HG03432 (cell line): ENCODE measurements around the gene QRSL1.
"Not testable (repeated sequence)": the region's sequence is repeated elsewhere in the genome, so short reads cannot be mapped to it uniquely, and the experiment has no call there.

Source experiments
- ATAC-seq: cut with Tn5 transposase; IDR thresholded peaks from one replicate; pipeline ENCODE4 v1.9.1; 2021; ENCODE audit warnings: mild to moderate bottlenecking, moderate library complexity; ENCODE audit not compliant: unreplicated experiment

Gene QRSL1

DNA sequence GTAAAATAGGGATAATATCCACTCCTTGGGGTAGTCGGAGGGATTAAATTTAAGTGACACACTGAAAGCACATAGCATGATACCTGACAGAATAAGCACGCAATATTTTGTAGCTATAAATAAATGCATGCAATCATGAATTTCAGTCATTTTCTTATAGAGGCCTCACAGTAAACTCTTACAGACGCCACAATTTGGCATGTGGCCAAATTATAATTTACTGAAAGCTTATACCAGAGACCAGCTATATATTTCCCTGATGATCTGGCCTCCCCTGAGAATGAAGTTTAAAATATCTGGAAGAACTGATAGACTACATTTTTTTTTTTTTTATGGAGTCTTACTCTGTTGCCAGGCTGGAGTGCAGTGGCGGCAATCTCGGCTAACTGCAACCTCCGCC, 40.9 kb downstream of the QRSL1 start:
- ATAC-seq: no peak

GRCh38 chr6:106671651-106672050, 42.3 kb downstream of the QRSL1 start:
- no peak for ATAC-seq

- no peak for ATAC-seq
These were observed 45.3 kb downstream of the QRSL1 start for GRCh38 chr6:106674541-106675229.

DNA sequence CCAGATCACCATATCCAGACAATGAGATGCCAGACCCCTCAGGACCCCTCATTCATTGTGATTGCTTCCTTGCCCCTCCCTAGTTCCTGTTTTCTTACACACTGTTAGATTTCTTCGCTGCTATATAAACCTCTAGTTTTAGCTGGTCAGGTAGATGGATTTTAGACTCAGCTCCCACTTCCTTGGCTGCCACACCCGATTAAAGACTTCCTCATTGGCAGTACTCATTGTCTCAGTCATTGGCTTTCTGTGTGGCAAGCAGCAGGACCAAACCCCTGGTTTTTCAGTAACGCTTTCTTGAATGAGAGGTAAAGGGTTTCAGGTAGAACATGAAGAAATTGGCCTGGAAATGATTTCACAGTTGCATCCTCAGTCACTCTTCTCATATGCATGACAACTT, 47.9 kb downstream of the QRSL1 start:
- ATAC-seq: no peak

- no peak for ATAC-seq
These were observed 54.6 kb downstream of the QRSL1 start for GRCh38 chr6:106684011-106684410.

DNA sequence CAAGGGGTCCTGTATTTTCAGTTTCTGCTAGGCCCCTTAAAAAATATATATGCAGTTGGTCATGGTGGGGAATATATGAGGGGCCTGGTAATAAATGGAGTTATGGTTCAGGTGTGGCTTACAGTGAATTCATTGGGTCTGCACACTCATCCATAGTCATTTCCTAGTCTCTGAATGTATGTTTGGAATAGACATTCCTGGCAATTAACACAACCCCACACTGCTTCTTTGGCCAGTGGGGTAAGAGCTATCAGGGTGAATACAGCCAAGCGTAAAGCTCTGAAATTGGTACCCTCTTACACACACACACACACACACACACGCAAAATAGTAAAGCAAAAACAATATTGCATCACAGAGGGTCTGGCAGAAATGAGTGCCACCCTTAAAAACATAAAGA, 56.5 kb downstream of the QRSL1 start:
- ATAC-seq: no peak

DNA sequence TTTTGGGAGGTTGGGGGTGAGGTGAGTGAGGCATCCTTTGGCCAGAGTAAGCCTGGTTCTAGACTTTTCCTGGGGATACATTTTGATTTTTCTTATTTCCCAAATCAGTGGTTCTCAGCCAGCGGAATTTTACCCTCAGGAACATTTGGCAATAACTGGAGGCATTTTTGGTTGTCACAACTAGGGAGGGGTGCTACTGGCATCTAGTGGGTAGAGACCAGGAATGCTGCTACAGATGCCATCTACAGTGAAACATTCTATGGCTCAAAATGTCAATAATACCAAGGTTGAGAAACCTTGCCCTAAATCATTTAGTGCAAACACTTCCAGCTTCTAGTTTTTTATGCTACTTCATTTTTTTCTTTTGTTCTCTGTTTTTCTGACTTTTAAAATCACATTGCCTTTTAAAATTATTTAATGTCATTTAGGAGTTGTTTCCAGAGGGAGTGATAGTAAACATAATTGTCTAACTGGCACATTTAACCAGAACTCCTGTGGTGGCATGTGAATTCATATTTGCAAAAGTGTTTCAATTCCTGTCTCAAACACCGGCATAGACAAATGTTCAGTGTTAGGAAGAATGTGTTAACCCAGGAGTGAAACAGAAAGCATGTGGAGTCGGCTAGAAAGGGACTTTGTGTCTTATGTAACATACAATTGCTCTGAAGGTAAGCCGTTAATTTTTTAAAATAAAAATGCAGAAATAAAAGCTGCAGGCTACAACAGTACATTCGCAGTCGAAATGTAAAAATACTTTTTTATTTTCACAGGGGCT, 59.0 kb downstream of the QRSL1 start:
- no peak for ATAC-seq

GRCh38 chr6:106692112-106692818, 62.9 kb downstream of the QRSL1 start:
- no peak for ATAC-seq

DNA sequence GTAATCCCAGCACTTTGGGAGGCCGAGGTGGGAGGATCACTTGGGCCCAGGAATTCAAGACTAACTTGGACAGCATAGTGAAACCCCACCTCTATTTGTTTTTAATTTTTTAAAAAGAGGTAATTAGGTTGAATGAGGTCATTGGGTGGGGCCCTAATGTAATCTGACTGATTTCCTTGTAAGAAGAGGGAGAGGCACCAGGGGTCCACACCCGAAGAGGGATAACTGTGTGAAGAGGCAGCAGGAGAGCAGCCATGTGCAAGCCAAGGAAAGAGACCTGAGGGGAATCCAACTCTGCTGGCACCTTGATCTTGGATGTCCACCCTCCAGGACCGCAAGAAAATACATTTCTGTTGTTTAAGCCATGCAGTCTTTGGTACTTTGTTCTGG, 63.4 kb downstream of the QRSL1 start:
- no peak for ATAC-seq

GRCh38 chr6:106693418-106693817, 64.0 kb downstream of the QRSL1 start:
- ATAC-seq: no peak

GRCh38 chr6:106694343-106694742, 65.0 kb downstream of the QRSL1 start:
- no peak for ATAC-seq

DNA sequence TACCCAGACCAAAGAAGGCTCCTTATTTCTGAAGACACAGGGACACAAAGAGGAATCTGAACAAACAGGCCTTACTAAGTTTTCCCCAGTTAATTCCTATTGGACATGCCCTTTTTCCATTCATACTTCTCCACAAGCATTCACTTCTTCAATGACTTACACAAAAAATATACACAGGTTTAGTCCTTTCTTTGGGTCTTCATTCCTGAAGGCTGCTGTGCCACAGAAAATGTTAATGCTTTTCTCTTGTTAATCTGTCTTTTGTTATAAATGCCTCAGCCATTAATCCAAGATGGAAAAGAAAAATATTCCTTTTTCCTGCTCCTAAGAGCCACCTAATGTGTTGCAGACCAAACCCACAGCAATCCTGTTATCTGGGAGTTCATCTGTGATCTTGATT, 71.2 kb downstream of the QRSL1 start:
- ATAC-seq: no peak

GRCh38 chr6:106701201-106701600, 71.8 kb downstream of the QRSL1 start:
- not testable (repeated sequence) for ATAC-seq

DNA sequence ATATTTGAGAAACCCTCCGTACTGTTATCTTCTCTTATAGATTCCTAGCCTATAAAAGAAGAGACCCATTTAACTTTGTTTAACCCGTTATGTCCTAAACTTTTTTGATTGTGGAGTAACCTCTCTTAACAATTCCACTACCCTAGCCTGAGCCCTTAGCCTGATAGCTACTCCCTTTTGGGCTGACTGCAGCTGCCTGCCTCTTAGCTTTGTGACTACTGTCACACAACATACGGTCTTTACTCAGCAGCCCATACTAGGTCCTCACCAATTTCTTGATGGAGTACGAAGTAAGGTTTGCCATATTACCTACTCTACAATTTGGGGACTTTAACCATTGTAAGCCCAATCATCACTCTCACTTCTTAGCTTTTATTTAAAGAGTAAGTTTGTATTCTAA, 72.7 kb downstream of the QRSL1 start:
- ATAC-seq: peak; percentile 41

DNA sequence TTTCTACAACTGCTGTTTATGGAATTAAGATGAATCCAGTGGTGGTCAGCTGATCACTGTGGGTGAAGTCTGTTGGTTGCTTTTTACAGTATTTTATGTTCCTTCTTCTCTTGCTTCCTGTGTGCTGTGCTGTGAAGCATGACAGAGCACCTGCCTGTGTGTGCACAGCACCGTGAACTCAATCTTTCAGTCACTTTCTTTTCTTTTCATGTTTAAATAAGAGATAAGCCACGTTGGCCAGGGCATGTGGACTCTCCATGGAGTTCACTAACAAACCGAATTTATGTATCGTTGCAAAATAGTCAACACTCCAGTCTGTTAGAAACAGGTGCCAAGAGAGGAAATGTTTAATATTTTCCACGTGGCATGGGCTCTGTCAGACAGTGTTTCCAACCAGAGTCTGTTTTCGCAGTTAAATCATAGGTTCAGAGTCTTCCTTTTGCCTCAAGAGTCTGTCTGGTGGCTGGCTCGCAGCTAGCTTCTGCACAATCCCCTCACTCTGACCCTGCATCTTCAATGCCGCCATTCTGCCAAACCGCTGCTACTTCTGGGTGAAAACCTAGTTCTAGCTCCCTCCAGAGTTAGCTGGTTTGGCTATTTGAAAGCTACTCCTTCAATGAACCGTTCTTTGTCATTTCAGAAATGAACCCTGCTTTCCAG, 73.2 kb downstream of the QRSL1 start:
- peak; percentile 98 for ATAC-seq

DNA sequence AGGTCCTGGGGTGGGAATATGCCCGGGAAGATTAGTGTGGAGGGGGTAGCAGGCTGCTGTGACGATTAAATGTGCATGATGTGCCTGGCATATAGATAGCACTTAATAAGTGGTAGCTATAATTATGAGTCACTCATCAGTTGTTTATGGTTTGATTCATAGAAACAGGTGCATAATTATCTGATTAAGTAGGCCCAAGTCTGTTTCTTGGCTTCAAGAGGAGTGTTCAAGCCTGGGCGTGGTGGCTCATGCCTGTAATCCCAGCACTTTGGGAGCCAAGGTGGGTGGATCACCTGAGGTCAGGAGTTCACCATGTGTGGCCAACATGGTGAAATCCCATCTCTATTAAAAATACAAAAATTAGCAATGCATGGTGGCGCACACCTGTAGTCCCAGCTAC, 74.9 kb downstream of the QRSL1 start:
- no peak for ATAC-seq

DNA sequence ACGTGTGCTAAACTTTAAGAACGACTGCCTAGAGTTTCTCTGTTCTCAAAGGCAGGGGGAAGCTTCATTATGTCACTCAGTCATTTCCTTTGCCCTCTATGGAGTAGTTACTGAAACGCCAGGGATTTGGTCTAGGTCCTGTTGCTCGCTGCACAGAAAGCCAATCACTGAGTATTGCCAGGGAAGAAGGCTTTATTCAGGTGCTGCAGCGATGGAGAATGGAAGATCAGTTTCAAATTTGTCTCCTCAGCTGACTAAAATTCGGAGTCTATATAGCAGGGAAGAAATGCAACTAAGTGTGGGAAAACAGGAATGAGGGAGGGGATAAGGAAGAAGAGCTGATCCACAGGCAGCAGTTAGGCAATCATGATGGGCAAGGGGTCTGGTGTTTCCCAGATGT, 75.8 kb downstream of the QRSL1 start:
- no peak for ATAC-seq

DNA sequence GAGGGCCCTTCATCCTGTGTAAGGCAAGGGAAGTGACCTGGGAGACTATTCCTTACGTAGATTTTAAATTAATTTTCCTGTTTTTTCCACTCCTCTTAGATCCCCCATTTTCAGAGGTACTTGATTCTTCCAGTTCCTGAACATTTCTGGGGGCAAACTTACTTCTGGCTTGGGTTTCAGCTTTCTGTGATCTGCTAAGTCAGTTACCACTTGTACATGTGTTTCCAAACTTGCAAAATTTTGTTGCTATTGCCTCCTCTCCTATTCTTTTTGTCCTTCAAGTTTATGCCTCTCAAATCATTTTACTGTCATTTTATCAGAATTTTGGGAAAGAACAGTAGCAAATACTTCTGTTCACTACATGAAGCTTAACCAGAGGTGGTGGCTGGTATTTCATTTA, 81.2 kb downstream of the QRSL1 start:
- no peak for ATAC-seq

- ATAC-seq: no peak
These were observed 84.9 kb downstream of the QRSL1 start for GRCh38 chr6:106714281-106714680.

DNA sequence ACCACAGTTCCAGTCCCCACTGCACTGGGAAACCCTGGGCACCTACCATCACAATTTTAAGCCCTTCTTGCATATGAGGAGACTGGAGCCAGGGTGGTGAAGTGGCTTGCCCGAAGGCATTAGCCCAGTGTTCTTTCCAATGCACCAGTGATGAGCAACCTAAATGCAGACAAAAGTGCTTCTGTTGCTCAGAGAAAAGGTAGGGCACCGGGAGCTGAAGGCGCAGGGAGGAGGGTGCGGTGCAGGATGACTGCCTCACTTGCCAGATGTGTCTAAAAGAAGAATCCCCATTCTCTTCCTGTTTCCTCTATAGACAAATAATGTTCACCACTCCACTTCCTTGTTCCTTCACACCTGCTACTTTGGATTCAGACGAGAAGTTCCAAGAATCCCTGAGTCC, 86.5 kb downstream of the QRSL1 start:
- ATAC-seq: no peak

GRCh38 chr6:106716966-106717365, 87.6 kb downstream of the QRSL1 start:
- no peak for ATAC-seq
